OCI-LY7 (cell line): ENCODE results near the gene CD55. TPM values are rescaled to one million over a fixed set of nuclear protein-coding genes. Genes with fewer than 3 reads are reported as not detected.

ENCODE experiments used
- BruUV-seq: library from RNA; stranded (reverse); fragments of 400-500 nt; replicated peaks from 2 replicates; lab custom pipeline; 2021; lab: Mats Ljungman, UMichigan
- CTCF ChIA-PET: fragments of 300-600 bp; sonication (Branson Sonifier 250); formaldehyde crosslinking; loops from one replicate; lab custom pipeline; 2022; ENCODE audit warnings: antibody characterized with exemption; ENCODE audit not compliant: unreplicated experiment; lab: Charles Lee
- POLR2A ChIA-PET: fragments of 300-600 bp; sonication (Branson Sonifier 250); formaldehyde crosslinking; loops from one replicate; lab custom pipeline; 2022; ENCODE audit warnings: antibody characterized with exemption; lab: Charles Lee
- DNase-seq: peaks from one replicate; pipeline ENCODE4 v3.0.0-alpha.2; 2015; ENCODE audit warnings: low spot score
- H2AFZ ChIP-seq: fragments of 200-600 bp; sonication (generic), shearing (Covaris generic); 2 replicates; pipeline ENCODE4 v1.6.1; 2014; ENCODE audit warnings: mild to moderate bottlenecking, antibody characterized with exemption, low read length, moderate library complexity
- H3K27ac ChIP-seq: fragments of 200-600 bp; sonication (generic); 2 replicates; pipeline ENCODE4 v1.5.1; 2014; ENCODE audit warnings: mixed run types, low read depth, mild to moderate bottlenecking, moderate library complexity, low read length, inconsistent platforms; ENCODE audit not compliant: poor library complexity, severe bottlenecking
- H3K36me3 ChIP-seq: fragments of 200-600 bp; sonication (generic); 2 replicates; pipeline ENCODE4 v1.6.1; 2014; ENCODE audit warnings: mild to moderate bottlenecking, antibody characterized with exemption, low read length, moderate library complexity, mixed read lengths; ENCODE audit not compliant: insufficient read depth
- H3K4me1 ChIP-seq: fragments of 200-600 bp; sonication (generic); 2 replicates; pipeline ENCODE4 v1.5.1; 2014; ENCODE audit warnings: mild to moderate bottlenecking, low read length; ENCODE audit not compliant: insufficient read depth, poor library complexity, severe bottlenecking
- H3K4me2 ChIP-seq: fragments of 200-600 bp; sonication (generic); 2 replicates; pipeline ENCODE4 v1.6.1; 2014; ENCODE audit warnings: mild to moderate bottlenecking, low read length
- H3K4me3 ChIP-seq: fragments of 200-600 bp; sonication (generic); 2 replicates; pipeline ENCODE4 v1.5.1; 2014; ENCODE audit warnings: mild to moderate bottlenecking, low read depth, low read length; ENCODE audit not compliant: poor library complexity, severe bottlenecking
- H3K79me2 ChIP-seq: fragments of 200-600 bp; sonication (generic); 2 replicates; pipeline ENCODE4 v1.6.1; 2016; ENCODE audit warnings: low read depth, mild to moderate bottlenecking, low read length, moderate library complexity, mixed read lengths; ENCODE audit not compliant: insufficient read depth
- H3K9me2 ChIP-seq: fragments of 200-600 bp; sonication (generic); 2 replicates; pipeline ENCODE4 v1.6.1; 2016; ENCODE audit warnings: mild to moderate bottlenecking, low read length, mixed read lengths; ENCODE audit not compliant: insufficient read depth
- H3K9me3 ChIP-seq: fragments of 200-600 bp; sonication (generic); 2 replicates; pipeline ENCODE4 v1.6.1; 2014; ENCODE audit warnings: mild to moderate bottlenecking, mixed run types, low read length, mixed read lengths
- H4K20me1 ChIP-seq: fragments of 200-600 bp; sonication (generic); 2 replicates; pipeline ENCODE4 v1.6.1; 2014; ENCODE audit warnings: mild to moderate bottlenecking, antibody characterized with exemption, low read length, moderate library complexity, mixed read lengths; ENCODE audit not compliant: insufficient read depth
- CTCF ChIP-seq: fragments of 200-600 bp; sonication (generic); conservative IDR thresholded peaks from 2 replicates; pipeline ENCODE4 v1.5.1; 2014; ENCODE audit warnings: mild to moderate bottlenecking, antibody characterized with exemption, low read length, moderate library complexity, mixed read lengths
- EZH2phosphoT487 ChIP-seq: fragments of 200-600 bp; sonication (generic); IDR thresholded peaks from 2 replicates; pipeline ENCODE4 v1.6.1; 2018; ENCODE audit warnings: low read depth, borderline replicate concordance, mild to moderate bottlenecking, mixed run types, antibody characterized with exemption, low read length, moderate library complexity, mixed read lengths
- intact Hi-C: fragments of 100-400 bp; cut with micrococcal nuclease; formaldehyde crosslinking; loops from one replicate; pipeline ENCODE4 v1.10.0; 2022; ENCODE audit not compliant: unreplicated experiment
- total RNA-seq, 2 experiments: library from RNA; depleted of rRNA in 1 of 2; stranded (reverse); fragments of >200 nt in 1 of 2; shearing (Covaris generic) in 1 of 2; gene quantifications; 2 replicates each; pipeline ENCODE4 v1.2.3, GENCODE V29; 2014 to 2022

Gene CD55
- total RNA-seq, 2 experiments from 2014 or later: 20.0 to 28.1 TPM

GRCh38 chr1:207305489-207305873 is 16.0 kb upstream of the CD55 start:
- Histone ChIP-seq H3K79me2 (no peaks in the 10 kb centered on the region), H3K27ac (no peak overlapping the region), H2AFZ (no peak overlapping the region), H4K20me1 (no peaks in the 10 kb centered on the region), H3K4me3 (no peak overlapping the region), H3K36me3 (no peaks in the 10 kb centered on the region), H3K9me2 (no peaks in the 10 kb centered on the region), H3K4me2 (no peak overlapping the region), H3K9me3 (no peaks in the 10 kb centered on the region), H3K4me1 (peaks cover 20% of the 10 kb centered on the region)
- TF ChIP-seq EZH2phosphoT487: no peak
- TF ChIP-seq CTCF: no peak
- POLR2A ChIA-PET: no interaction called here
- intact Hi-C loops: no loop called here
- BruUV-seq: no TSS peak
- DNase-seq: no peak
- CTCF ChIA-PET: no interaction called here

DNA sequence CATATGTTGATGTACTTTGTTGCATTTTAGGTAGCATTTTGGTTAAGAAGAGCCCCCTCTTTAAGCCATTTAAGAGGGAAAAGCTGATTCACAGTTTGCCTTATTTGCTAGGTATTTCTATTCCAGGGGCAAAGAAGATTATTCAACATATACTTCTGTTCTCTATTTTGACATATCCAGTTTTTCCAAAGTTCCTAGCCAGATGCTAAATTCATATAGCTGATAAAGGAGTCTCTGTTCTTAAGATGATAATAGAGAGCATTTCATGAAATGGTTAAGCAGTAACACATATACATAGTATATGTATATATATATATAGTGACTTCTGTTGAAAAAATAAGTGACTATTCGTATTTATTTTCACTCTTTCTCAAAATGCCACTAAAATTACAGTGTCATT is 15.5 kb upstream of the CD55 start:
- Histone ChIP-seq H3K9me3 (no peaks in the 10 kb centered on the region), H4K20me1 (no peaks in the 10 kb centered on the region), H2AFZ (no peak overlapping the region), H3K9me2 (no peaks in the 10 kb centered on the region), H3K27ac (no peak overlapping the region), H3K4me3 (no peak overlapping the region), H3K36me3 (no peaks in the 10 kb centered on the region), H3K4me2 (no peak overlapping the region), H3K4me1 (peaks cover 20% of the 10 kb centered on the region), H3K79me2 (no peaks in the 10 kb centered on the region)
- no peak for TF ChIP-seq EZH2phosphoT487
- no peak for TF ChIP-seq CTCF
- BruUV-seq: no TSS peak
- ChIA-PET POLR2A (no interaction called here), CTCF (no interaction called here)
- no peak for DNase-seq
- intact Hi-C loops: no loop called here

DNA sequence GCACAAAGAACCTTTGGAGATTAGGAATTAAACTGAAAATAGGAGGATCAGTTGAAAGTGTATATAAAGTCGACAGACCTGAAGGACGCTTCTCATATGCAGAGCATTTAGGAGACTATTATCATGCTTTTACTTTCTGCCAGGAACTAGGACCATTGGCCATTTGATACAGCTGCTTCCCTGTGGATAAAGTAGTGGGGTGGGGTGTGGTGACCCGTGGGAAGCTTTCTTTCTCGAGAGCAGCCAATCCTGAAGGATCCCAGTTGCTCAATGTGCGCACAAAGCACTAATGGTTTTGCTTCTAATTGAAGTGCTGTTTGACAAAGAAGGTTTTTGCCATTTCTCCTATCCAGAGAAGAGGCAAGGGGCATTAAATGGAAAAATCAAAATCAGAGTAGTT is 14.9 kb upstream of the CD55 start:
- Histone ChIP-seq H3K4me2 (no peak overlapping the region), H3K4me3 (no peak overlapping the region), H3K4me1 (peaks cover 20% of the 10 kb centered on the region), H3K9me3 (no peaks in the 10 kb centered on the region), H3K36me3 (no peaks in the 10 kb centered on the region), H4K20me1 (no peaks in the 10 kb centered on the region), H3K9me2 (no peaks in the 10 kb centered on the region), H3K79me2 (no peaks in the 10 kb centered on the region), H2AFZ (no peak overlapping the region), H3K27ac (no peak overlapping the region)
- POLR2A ChIA-PET: no interaction called here
- no TSS peak for BruUV-seq
- CTCF ChIA-PET: no interaction called here
- DNase-seq: no peak
- TF ChIP-seq CTCF (no peak), EZH2phosphoT487 (no peak)
- intact Hi-C loops: no loop called here
